ENCODE measurements around the gene ADGRF4.

Gene ADGRF4

DNA sequence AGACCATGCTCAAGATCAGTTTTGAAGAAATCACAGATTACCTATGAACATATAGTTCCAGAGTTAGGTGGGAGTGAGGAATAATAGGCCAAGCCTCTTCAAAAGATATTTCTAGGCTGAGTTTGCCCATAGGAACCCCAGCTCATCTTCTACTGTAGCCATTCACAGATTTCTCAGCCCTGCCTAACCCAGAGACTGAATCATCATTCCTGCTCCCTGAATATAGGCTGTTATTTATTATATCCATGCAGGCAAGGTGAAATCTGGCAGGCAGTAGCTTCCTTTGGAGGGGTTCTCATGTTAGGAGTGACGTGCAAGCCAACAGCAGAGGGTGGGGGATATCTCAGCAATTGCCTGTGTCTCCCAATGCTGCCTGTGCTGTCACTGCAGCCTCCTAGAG lies 25.6 kb upstream of the ADGRF4 start:
- DNase-seq (ENCODE audit: low read depth), result no peak
- TF ChIP-seq, protein P1, sequence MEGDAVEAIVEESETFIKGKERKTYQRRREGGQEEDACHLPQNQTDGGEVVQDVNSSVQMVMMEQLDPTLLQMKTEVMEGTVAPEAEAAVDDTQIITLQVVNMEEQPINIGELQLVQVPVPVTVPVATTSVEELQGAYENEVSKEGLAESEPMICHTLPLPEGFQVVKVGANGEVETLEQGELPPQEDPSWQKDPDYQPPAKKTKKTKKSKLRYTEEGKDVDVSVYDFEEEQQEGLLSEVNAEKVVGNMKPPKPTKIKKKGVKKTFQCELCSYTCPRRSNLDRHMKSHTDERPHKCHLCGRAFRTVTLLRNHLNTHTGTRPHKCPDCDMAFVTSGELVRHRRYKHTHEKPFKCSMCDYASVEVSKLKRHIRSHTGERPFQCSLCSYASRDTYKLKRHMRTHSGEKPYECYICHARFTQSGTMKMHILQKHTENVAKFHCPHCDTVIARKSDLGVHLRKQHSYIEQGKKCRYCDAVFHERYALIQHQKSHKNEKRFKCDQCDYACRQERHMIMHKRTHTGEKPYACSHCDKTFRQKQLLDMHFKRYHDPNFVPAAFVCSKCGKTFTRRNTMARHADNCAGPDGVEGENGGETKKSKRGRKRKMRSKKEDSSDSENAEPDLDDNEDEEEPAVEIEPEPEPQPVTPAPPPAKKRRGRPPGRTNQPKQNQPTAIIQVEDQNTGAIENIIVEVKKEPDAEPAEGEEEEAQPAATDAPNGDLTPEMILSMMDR (IDR thresholded peaks at IDR 0.05; ENCODE audit: control insufficient read depth, extremely low read depth, insufficient read depth), result no peak
- no peak overlapping the region for H3K4me3 ChIP-seq (ENCODE audit: low read depth, low read length)

DNA sequence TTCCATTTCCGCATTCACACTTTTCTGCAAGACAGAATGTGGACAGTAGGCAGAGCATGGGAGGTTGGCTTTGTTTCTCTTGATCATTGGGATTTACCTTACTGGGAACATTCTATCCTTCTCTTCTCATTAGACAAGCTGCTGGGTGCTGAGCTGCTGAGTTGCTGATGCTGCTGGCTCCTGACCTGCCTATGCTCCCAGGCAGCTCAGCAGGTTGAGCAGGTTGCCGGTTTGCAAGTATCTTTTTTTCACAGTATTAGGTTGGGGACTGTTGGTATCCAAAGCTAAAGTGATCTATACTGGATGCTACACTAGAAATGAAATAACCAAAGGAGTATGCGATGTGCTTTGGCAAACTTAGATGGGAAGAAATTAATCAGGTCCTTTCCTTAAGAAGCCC lies 23.7 kb upstream of the ADGRF4 start:
- H3K4me3 ChIP-seq (ENCODE audit: low read depth, low read length), result no peak overlapping the region
- TF ChIP-seq, protein P1 (IDR thresholded peaks at IDR 0.05; ENCODE audit: control insufficient read depth, extremely low read depth, insufficient read depth), result no peak
- peak; percentile 35 for DNase-seq (ENCODE audit: low read depth)

DNA sequence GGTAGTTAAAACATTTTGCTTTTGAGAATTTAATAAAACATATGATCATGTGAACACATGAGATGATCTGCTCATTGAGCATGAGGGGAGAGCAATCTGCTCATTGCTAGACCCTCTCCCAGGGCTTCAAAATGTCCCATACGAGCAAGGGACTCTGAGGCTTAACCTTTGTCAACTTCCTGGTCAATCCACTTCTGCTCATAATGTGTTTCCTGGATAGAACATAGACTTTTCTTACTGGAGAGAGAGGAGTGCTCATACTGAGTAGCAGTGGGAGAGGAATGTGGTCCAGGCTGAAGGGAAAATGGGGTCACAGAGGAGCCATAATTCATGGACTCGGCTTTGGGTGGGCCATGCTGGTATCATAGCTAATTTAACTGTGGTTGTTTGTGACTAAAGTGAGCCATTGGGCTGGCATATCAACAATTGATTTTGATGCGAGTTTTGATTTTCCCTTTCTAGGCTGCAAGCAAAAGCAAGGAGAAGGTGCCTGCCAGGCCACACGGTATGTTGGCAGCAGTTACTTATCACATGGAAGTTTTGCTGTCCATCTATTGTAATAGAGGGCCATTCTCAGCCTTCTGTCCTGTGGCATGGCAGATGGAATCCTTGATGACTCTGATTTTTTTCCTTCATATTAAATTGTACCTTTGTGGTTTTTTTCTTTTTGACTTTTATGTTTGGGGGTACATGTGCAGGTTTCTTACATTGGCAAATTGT lies 20.8 kb upstream of the ADGRF4 start:
- no peak for DNase-seq (ENCODE audit: low read depth)
- no peak overlapping the region for H3K4me3 ChIP-seq (ENCODE audit: low read depth, low read length)
- TF ChIP-seq, protein P1 (IDR thresholded peaks at IDR 0.05; ENCODE audit: control insufficient read depth, extremely low read depth, insufficient read depth), result no peak

DNA sequence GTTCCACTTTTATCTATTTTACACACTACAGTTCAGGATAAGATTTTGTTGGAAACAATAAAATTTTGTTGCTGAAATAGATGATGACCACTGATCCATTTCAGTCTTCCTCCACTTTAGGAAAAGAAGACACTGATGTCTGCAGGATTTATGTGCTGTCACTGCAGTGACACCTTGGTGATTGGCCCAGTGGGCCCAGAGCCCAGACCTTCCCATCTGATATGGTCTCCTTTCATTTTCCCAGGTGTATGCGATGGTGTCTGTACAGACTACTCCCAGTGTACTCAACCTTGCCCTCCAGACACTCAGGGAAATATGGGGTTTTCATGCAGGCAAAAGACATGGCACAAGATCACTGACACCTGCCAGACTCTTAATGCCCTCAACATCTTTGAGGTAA lies 19.6 kb upstream of the ADGRF4 start:
- H3K4me3 ChIP-seq (ENCODE audit: low read depth, low read length), result no peak overlapping the region
- DNase-seq (ENCODE audit: low read depth), result no peak
- TF ChIP-seq, protein P1 (IDR thresholded peaks at IDR 0.05; ENCODE audit: control insufficient read depth, extremely low read depth, insufficient read depth), result no peak

DNA sequence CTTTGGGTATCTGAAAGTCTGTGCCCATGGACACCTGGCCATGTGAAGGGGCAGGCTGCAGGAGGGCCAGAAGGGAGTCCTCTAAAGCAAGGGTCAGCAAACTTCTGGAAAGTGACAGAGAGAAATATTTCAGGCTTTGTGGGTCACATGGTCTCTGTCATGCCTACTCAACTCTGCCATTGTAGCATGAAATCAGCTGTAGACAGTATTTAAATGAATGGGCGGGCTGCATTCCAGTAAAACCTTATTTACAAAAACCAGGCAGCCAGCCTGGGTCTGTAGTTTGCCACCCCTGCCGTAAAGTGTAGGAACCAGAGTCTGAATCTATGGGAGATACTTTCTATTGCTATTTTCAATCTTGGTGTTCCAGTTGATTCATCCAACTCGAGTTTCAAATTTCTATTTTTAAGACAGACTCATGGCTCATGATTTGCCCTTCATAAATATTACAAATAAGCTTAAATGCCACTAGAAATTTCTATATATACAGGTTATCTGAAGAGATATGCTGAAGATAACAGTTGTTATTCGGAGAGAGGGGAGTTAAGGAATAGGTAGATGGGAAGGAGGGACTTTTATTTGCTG lies 19.0 kb upstream of the ADGRF4 start:
- DNase-seq (ENCODE audit: low read depth), result no peak
- H3K4me3 ChIP-seq (ENCODE audit: low read depth, low read length), result no peak overlapping the region
- TF ChIP-seq, protein P1 (IDR thresholded peaks at IDR 0.05; ENCODE audit: control insufficient read depth, extremely low read depth, insufficient read depth), result no peak

DNA sequence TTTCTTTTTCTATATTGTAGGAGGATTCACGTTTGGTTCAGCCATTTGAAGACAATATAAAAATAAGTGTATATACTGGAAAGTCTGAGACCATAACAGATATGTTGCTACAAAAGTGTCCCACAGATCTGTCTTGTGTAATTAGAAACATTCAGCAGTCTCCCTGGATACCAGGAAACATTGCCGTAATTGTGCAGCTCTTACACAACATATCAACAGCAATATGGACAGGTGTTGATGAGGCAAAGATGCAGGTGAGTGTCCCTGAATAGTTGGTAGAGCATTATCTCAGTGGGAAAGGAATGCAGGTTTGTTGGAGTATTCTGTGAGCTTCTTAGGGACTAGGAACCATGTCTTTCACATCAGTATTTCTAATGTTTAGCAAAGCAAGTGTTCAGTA lies 18.3 kb upstream of the ADGRF4 start:
- no peak for DNase-seq (ENCODE audit: low read depth)
- no peak overlapping the region for H3K4me3 ChIP-seq (ENCODE audit: low read depth, low read length)
- TF ChIP-seq, protein P1 (IDR thresholded peaks at IDR 0.05; ENCODE audit: control insufficient read depth, extremely low read depth, insufficient read depth), result no peak

DNA sequence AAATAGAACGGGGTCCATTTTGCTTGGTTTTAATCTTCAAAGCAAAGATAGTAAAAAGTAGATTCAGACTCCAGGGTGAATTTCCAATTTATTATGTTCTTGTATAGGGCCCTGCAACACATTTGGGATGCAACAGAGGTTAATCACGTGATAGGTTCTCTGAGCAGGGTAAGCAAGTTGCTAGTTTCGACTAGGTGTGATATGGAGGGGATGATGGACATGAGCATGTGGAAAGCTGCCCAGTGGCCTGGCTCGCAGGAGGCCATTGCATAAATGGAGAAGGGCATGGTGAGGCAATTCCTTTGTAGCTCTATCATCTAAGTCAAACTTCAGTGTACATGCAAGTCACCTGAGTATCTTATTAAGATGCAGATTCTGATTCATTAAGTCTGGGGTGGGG lies 17.7 kb upstream of the ADGRF4 start:
- TF ChIP-seq, protein P1 (IDR thresholded peaks at IDR 0.05; ENCODE audit: control insufficient read depth, extremely low read depth, insufficient read depth), result no peak
- DNase-seq (ENCODE audit: low read depth), result no peak
- no peak overlapping the region for H3K4me3 ChIP-seq (ENCODE audit: low read depth, low read length)
